Astrocyte of the spinal cord (primary cell): ENCODE measurements around the gene CYTIP.

Experiments used
- DNase-seq: peaks from one replicate; pipeline ENCODE4 v3.0.0; 2011; ENCODE audit warnings: low read depth, low spot score
- H3K4me3 ChIP-seq: 2 replicates; pipeline ENCODE4 v1.5.1; 2011; ENCODE audit warnings: low read depth, mild to moderate bottlenecking, low read length, moderate library complexity
- in situ Hi-C: cut with HindIII; loops from 2 replicates; pipeline ENCODE4 v1.10.0; 2017; ENCODE audit warnings: low sequenced_read_pairs
- TF ChIP-seq, protein P1 (sequence below): IDR thresholded peaks from 2 replicates; pipeline ENCODE4 v1.5.1; 2012; ENCODE audit warnings: low read depth, mild to moderate bottlenecking, low read length, inconsistent platforms

CYTIP gene

DNA sequence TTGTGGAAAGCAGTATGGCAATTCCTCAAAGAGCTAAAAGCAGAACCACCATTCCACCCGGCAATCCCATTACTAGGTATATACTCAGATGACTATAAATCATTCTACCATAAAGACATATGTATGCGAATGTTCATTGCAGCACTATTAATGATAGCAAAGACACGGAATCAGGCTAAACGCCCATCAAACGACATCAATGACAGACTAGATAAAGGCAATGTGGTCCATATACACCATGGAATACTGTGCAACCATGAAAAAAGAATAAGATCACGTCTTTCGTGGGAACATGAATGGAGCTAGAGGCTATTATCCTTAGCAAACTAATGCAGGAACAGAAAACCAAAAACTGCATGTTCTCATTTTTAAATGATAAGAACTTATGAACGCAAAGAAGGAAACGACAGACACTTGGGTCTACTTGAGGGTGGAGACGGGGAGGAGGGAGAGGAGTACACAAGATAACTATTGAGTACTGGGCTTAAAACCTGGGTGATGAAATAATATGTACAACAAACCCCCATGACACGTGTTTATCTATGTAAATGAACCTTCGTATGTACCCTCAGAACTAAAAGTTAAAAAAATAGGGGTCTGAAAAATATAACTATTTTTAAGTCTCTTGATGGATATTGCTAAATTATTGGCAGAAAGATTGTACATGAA is 32.0 kb upstream of the CYTIP start:
- in situ Hi-C loops: no loop called here
- TF ChIP-seq, protein P1, sequence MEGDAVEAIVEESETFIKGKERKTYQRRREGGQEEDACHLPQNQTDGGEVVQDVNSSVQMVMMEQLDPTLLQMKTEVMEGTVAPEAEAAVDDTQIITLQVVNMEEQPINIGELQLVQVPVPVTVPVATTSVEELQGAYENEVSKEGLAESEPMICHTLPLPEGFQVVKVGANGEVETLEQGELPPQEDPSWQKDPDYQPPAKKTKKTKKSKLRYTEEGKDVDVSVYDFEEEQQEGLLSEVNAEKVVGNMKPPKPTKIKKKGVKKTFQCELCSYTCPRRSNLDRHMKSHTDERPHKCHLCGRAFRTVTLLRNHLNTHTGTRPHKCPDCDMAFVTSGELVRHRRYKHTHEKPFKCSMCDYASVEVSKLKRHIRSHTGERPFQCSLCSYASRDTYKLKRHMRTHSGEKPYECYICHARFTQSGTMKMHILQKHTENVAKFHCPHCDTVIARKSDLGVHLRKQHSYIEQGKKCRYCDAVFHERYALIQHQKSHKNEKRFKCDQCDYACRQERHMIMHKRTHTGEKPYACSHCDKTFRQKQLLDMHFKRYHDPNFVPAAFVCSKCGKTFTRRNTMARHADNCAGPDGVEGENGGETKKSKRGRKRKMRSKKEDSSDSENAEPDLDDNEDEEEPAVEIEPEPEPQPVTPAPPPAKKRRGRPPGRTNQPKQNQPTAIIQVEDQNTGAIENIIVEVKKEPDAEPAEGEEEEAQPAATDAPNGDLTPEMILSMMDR: no peak
- H3K4me3 ChIP-seq: no peak overlapping the region
- no peak for DNase-seq

DNA sequence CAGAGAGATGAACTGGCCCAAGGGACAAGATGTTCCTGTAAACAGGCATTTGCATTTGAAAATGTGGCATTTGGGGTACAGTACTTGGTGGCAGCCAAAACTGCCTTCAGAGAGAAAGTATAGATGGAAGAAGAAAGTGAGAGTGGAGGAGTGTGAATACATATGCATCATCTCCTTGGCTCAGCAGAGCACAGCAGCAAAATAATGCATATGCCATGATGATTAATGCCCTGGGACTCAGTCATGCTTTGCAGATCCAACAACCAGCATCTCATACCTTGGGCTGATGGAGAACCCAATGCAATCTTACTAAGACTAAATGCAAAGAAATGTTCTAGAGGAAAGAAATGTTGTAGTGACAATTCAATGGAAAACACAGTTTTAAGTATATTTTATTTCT is 29.7 kb upstream of the CYTIP start:
- TF ChIP-seq, protein P1: no peak
- in situ Hi-C loops: no loop called here
- no peak overlapping the region for H3K4me3 ChIP-seq
- no peak for DNase-seq

DNA sequence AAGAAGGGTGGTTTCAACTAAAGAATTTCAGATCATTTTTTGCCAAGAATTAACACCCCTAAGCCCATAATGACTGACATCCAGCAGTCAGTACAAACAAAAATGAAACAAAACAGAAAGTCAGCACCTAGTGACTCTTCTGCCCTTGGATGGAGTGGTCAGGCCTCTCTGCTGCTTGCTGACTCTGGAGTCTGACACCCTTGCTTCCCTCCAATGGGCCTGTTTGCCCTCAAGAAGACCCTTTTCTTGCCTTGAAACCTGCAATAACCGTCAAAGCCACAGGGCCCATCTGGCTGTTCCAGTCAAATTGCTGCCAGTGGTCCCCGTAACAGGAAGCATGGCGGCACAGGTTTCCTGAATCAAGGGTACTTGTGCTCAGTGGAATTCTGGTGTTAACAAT is 27.2 kb upstream of the CYTIP start:
- in situ Hi-C loops: no loop called here
- DNase-seq: no peak
- H3K4me3 ChIP-seq: no peak overlapping the region

DNA sequence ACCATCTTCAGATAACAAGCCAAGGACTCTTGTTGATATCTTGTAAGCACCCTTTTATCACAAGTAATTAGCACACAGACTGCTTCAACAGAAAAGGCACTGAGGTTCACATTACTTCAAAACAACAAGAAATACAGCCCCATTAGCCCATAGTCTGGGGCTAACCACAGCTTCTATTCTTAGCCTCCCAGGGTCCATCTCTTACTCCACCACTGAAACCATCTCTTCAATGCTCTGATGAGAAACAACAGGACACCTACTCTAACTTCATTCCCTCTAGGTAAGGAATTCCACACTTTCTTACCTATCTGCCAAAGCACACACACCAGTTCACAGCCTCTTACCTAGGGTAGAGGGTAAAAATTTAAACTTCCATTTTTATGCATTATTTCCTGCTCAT is 26.4 kb upstream of the CYTIP start:
- in situ Hi-C loops: no loop called here
- no peak for DNase-seq
- TF ChIP-seq, protein P1: no peak
- no peak overlapping the region for H3K4me3 ChIP-seq

More for the DNA sequence above, 27.2 kb upstream of the CYTIP start:
- TF ChIP-seq, protein P1: no peak

DNA sequence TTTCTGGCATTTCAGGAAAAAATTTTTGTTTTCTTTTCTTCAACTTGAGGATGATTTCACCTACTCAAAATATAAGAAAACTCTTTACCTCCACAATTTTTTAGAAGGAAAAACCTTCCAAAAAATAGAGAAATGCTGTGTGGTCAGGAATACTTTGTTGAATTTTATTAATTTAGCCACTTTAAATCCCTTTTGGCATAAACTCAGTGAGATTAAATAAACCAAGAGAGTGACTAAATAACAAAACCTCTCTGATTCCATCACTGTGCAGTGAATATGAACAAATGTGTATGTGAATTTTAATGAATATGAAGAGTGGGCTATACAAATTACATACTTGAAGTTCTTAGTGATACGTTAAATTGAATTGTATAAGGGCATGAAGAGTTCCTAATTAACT is 25.8 kb upstream of the CYTIP start:
- no peak overlapping the region for H3K4me3 ChIP-seq
- TF ChIP-seq, protein P1: no peak
- in situ Hi-C loops: no loop called here
- no peak for DNase-seq

DNA sequence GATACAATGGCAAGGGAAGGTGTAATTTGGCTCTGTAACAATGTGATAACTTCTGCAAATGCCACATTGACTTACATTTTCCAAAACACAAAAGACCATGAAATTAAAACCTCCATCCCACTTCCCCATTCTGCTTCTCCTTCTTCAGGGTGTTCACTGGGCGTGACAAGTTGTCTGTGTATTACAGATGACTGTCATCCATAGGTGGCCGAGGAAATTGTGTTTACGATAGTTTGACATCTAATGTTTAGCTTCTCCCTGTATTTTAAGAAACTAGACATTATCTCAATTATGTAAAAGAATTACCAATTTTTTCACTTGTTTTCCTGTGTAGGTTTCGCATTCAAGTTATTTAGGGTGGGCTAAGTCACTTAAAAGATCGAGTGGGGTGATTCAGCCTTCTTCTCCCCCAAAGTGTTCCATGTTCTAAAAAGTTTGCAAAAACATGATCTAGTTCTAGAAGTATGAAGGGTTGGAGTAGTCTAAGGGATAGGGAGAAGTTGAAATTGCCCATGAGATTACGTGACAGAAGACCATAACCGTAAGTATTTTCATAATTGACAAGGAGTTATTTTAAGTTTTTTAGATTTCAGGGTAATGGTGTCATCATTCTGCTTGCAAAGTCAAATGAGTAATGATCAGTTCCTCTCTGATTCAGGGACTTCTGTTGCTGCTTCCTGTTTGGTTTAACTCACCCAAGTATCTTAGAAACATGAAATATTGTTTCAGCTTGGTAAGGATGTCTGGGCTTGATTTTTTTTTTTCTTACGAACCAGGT is 25.2 kb upstream of the CYTIP start:
- in situ Hi-C loops: no loop called here
- peak; percentile 58 for DNase-seq
- TF ChIP-seq, protein P1: no peak
- no peak overlapping the region for H3K4me3 ChIP-seq
